Measurements from ENCODE around the gene COL20A1. TPM values are rescaled to one million over a fixed set of nuclear protein-coding genes. Genes with fewer than 3 reads are reported as not detected.

The COL20A1 gene
- total RNA-seq, 1 experiment from 2014 or later = 3.1 TPM

GRCh38 chr20:63252284-63252711 lies 40.7 kb upstream of the COL20A1 start:
- H3K27ac ChIP-seq (ENCODE audit: low read length) = no peak overlapping the region
- H2AFZ ChIP-seq (ENCODE audit: low read length) = no peak overlapping the region
- no peak overlapping the region for H3K4me2 ChIP-seq (ENCODE audit: low read depth, low read length, poor library complexity, severe bottlenecking)
- no peaks in the 10 kb centered on the region for H3K36me3 ChIP-seq (ENCODE audit: insufficient read depth, low read length)
- H3K9ac ChIP-seq (ENCODE audit: low read length) = no peak overlapping the region
- H3K79me2 ChIP-seq (ENCODE audit: low read length) = no peaks in the 10 kb centered on the region
- no peak for DNase-seq
- no peaks in the 10 kb centered on the region for H3K9me3 ChIP-seq (ENCODE audit: low read length)
- no peaks in the 10 kb centered on the region for H3K9me2 ChIP-seq (replicated peaks; ENCODE audit: insufficient read depth, low read length)
- H3K27me3 ChIP-seq (ENCODE audit: low read length) = no peaks in the 10 kb centered on the region
- H3K4me1 ChIP-seq (ENCODE audit: low read length) = no peaks in the 10 kb centered on the region
- no peaks in the 10 kb centered on the region for H4K20me1 ChIP-seq (ENCODE audit: insufficient read depth, low read depth, low read length)
- H3K4me3 ChIP-seq (ENCODE audit: low read length) = no peak overlapping the region

- Histone ChIP-seq H3K79me2 (ENCODE audit: low read length) (no peaks in the 10 kb centered on the region), H3K4me2 (ENCODE audit: low read depth, low read length, poor library complexity, severe bottlenecking) (no peak overlapping the region), H4K20me1 (ENCODE audit: insufficient read depth, low read depth, low read length) (no peaks in the 10 kb centered on the region), H3K27ac (ENCODE audit: low read length) (no peak overlapping the region), H3K36me3 (ENCODE audit: insufficient read depth, low read length) (no peaks in the 10 kb centered on the region), H3K4me1 (ENCODE audit: low read length) (no peaks in the 10 kb centered on the region), H3K4me3 (ENCODE audit: low read length) (no peak overlapping the region), H3K27me3 (ENCODE audit: low read length) (no peaks in the 10 kb centered on the region), H3K9me3 (ENCODE audit: low read length) (no peaks in the 10 kb centered on the region), H3K9me2 (replicated peaks; ENCODE audit: insufficient read depth, low read length) (no peaks in the 10 kb centered on the region), H3K9ac (ENCODE audit: low read length) (no peak overlapping the region), H2AFZ (ENCODE audit: low read length) (no peak overlapping the region)
- DNase-seq = no peak
Measured at GRCh38 chr20:63253065-63253437, 39.9 kb upstream of the COL20A1 start.

GRCh38 chr20:63253438-63254231 lies 39.4 kb upstream of the COL20A1 start:
- Histone ChIP-seq H3K4me1 (ENCODE audit: low read length) (no peaks in the 10 kb centered on the region), H3K4me2 (ENCODE audit: low read depth, low read length, poor library complexity, severe bottlenecking) (no peak overlapping the region), H3K9me3 (ENCODE audit: low read length) (no peaks in the 10 kb centered on the region), H3K27ac (ENCODE audit: low read length) (no peak overlapping the region), H4K20me1 (ENCODE audit: insufficient read depth, low read depth, low read length) (no peaks in the 10 kb centered on the region), H3K9me2 (replicated peaks; ENCODE audit: insufficient read depth, low read length) (no peaks in the 10 kb centered on the region), H3K9ac (ENCODE audit: low read length) (no peak overlapping the region), H2AFZ (ENCODE audit: low read length) (no peak overlapping the region), H3K36me3 (ENCODE audit: insufficient read depth, low read length) (no peaks in the 10 kb centered on the region), H3K4me3 (ENCODE audit: low read length) (no peak overlapping the region), H3K27me3 (ENCODE audit: low read length) (no peaks in the 10 kb centered on the region), H3K79me2 (ENCODE audit: low read length) (no peaks in the 10 kb centered on the region)
- DNase-seq = no peak

- H3K79me2 ChIP-seq (ENCODE audit: low read length) = no peaks in the 10 kb centered on the region
- H3K9me3 ChIP-seq (ENCODE audit: low read length) = no peaks in the 10 kb centered on the region
- H3K27me3 ChIP-seq (ENCODE audit: low read length) = no peaks in the 10 kb centered on the region
- H3K9ac ChIP-seq (ENCODE audit: low read length) = no peak within 1 kb of the TSS
- no peak within 1 kb of the TSS for H2AFZ ChIP-seq (ENCODE audit: low read length)
- no peak within 1 kb of the TSS for H3K4me2 ChIP-seq (ENCODE audit: low read depth, low read length, poor library complexity, severe bottlenecking)
- H3K4me3 ChIP-seq (ENCODE audit: low read length) = no peak within 1 kb of the TSS
- H4K20me1 ChIP-seq (ENCODE audit: insufficient read depth, low read depth, low read length) = no peaks in the 10 kb centered on the region
- H3K4me1 ChIP-seq (ENCODE audit: low read length) = no peaks in the 10 kb centered on the region
- H3K9me2 ChIP-seq (replicated peaks; ENCODE audit: insufficient read depth, low read length) = no peaks in the 10 kb centered on the region
- H3K27ac ChIP-seq (ENCODE audit: low read length) = no peak within 1 kb of the TSS
- no peaks in the 10 kb centered on the region for H3K36me3 ChIP-seq (ENCODE audit: insufficient read depth, low read length)
- no peak for DNase-seq
Measured at GRCh38 chr20:63254232-63254605, 38.8 kb upstream of the COL20A1 start, which contains the start of gene NKAIN4. TSS of gene NKAIN4 (minus strand) at chr20:63254463. CDS start at chr20:63254450, 13 bp downstream.

- Histone ChIP-seq H3K4me3 (ENCODE audit: low read length) (no peak overlapping the region), H4K20me1 (ENCODE audit: insufficient read depth, low read depth, low read length) (no peaks in the 10 kb centered on the region), H3K79me2 (ENCODE audit: low read length) (no peaks in the 10 kb centered on the region), H3K27ac (ENCODE audit: low read length) (no peak overlapping the region), H3K9me3 (ENCODE audit: low read length) (no peaks in the 10 kb centered on the region), H2AFZ (ENCODE audit: low read length) (no peak overlapping the region), H3K9ac (ENCODE audit: low read length) (no peak overlapping the region), H3K4me2 (ENCODE audit: low read depth, low read length, poor library complexity, severe bottlenecking) (no peak overlapping the region), H3K4me1 (ENCODE audit: low read length) (no peaks in the 10 kb centered on the region), H3K36me3 (ENCODE audit: insufficient read depth, low read length) (no peaks in the 10 kb centered on the region), H3K9me2 (replicated peaks; ENCODE audit: insufficient read depth, low read length) (no peaks in the 10 kb centered on the region), H3K27me3 (ENCODE audit: low read length) (no peaks in the 10 kb centered on the region)
- no peak for DNase-seq
Measured at GRCh38 chr20:63254606-63255384, 38.2 kb upstream of the COL20A1 start.

- H3K9me2 ChIP-seq (replicated peaks; ENCODE audit: insufficient read depth, low read length) = no peaks in the 10 kb centered on the region
- H2AFZ ChIP-seq (ENCODE audit: low read length) = no peak overlapping the region
- H3K9ac ChIP-seq (ENCODE audit: low read length) = no peak overlapping the region
- H3K36me3 ChIP-seq (ENCODE audit: insufficient read depth, low read length) = no peaks in the 10 kb centered on the region
- H3K79me2 ChIP-seq (ENCODE audit: low read length) = no peaks in the 10 kb centered on the region
- H3K4me2 ChIP-seq (ENCODE audit: low read depth, low read length, poor library complexity, severe bottlenecking) = no peak overlapping the region
- H3K27ac ChIP-seq (ENCODE audit: low read length) = no peak overlapping the region
- peak; percentile 47 for DNase-seq
- H3K4me1 ChIP-seq (ENCODE audit: low read length) = no peaks in the 10 kb centered on the region
- H3K4me3 ChIP-seq (ENCODE audit: low read length) = no peak overlapping the region
- H4K20me1 ChIP-seq (ENCODE audit: insufficient read depth, low read depth, low read length) = no peaks in the 10 kb centered on the region
- no peaks in the 10 kb centered on the region for H3K9me3 ChIP-seq (ENCODE audit: low read length)
- no peaks in the 10 kb centered on the region for H3K27me3 ChIP-seq (ENCODE audit: low read length)
Measured at GRCh38 chr20:63255931-63256704, 36.9 kb upstream of the COL20A1 start.

GRCh38 chr20:63256954-63257353 lies 36.0 kb upstream of the COL20A1 start:
- no peaks in the 10 kb centered on the region for H3K27me3 ChIP-seq (ENCODE audit: low read length)
- no peak overlapping the region for H3K9ac ChIP-seq (ENCODE audit: low read length)
- no peaks in the 10 kb centered on the region for H3K9me3 ChIP-seq (ENCODE audit: low read length)
- H3K36me3 ChIP-seq (ENCODE audit: insufficient read depth, low read length) = no peaks in the 10 kb centered on the region
- no peak overlapping the region for H2AFZ ChIP-seq (ENCODE audit: low read length)
- no peak overlapping the region for H3K4me2 ChIP-seq (ENCODE audit: low read depth, low read length, poor library complexity, severe bottlenecking)
- H4K20me1 ChIP-seq (ENCODE audit: insufficient read depth, low read depth, low read length) = no peaks in the 10 kb centered on the region
- H3K9me2 ChIP-seq (replicated peaks; ENCODE audit: insufficient read depth, low read length) = no peaks in the 10 kb centered on the region
- H3K27ac ChIP-seq (ENCODE audit: low read length) = no peak overlapping the region
- no peak for DNase-seq
- no peaks in the 10 kb centered on the region for H3K79me2 ChIP-seq (ENCODE audit: low read length)
- no peaks in the 10 kb centered on the region for H3K4me1 ChIP-seq (ENCODE audit: low read length)
- H3K4me3 ChIP-seq (ENCODE audit: low read length) = no peak overlapping the region

GRCh38 chr20:63257629-63258028 lies 35.4 kb upstream of the COL20A1 start:
- Histone ChIP-seq H3K27me3 (ENCODE audit: low read length) (no peaks in the 10 kb centered on the region), H3K4me1 (ENCODE audit: low read length) (no peaks in the 10 kb centered on the region), H3K9me2 (replicated peaks; ENCODE audit: insufficient read depth, low read length) (no peaks in the 10 kb centered on the region), H3K9ac (ENCODE audit: low read length) (no peak overlapping the region), H3K27ac (ENCODE audit: low read length) (no peak overlapping the region), H4K20me1 (ENCODE audit: insufficient read depth, low read depth, low read length) (no peaks in the 10 kb centered on the region), H3K4me3 (ENCODE audit: low read length) (no peak overlapping the region), H3K36me3 (ENCODE audit: insufficient read depth, low read length) (no peaks in the 10 kb centered on the region), H3K79me2 (ENCODE audit: low read length) (no peaks in the 10 kb centered on the region), H3K9me3 (ENCODE audit: low read length) (no peaks in the 10 kb centered on the region), H3K4me2 (ENCODE audit: low read depth, low read length, poor library complexity, severe bottlenecking) (no peak overlapping the region), H2AFZ (ENCODE audit: low read length) (no peak overlapping the region)
- DNase-seq = no peak

Data from Karpas-422 (cell line).